ENCODE measurements around the gene CHSY1.

GRCh38 chr15:101221902-101222301 lies 29.9 kb downstream of the CHSY1 start:
- TF ChIP-seq CTCF (conservative IDR thresholded peaks at IDR 0.05; ENCODE audit: low read length) (no peak), EZH2phosphoT487 (IDR thresholded peaks at IDR 0.05; ENCODE audit: borderline replicate concordance, low read depth, low read length) (no peak)
